NOMO-1 (cell line): ENCODE results near the gene RASA1.

Experiments
- DNase-seq, 2 experiments: peaks; one replicate each; lab custom pipeline; 2025; ENCODE audit not compliant: unreplicated experiment in 2 of 2; lab: John Stamatoyannopoulos, UW

The RASA1 gene

GRCh38 chr5:87359106-87359505, 91.4 kb downstream of the RASA1 start:
- DNase-seq, result no peak

GRCh38 chr5:87360132-87360531, 92.4 kb downstream of the RASA1 start:
- no peak for DNase-seq

- no peak for DNase-seq
These were observed 93.4 kb downstream of the RASA1 start for GRCh38 chr5:87361031-87361445.

- peak; percentile 19 to 55 for DNase-seq
These were observed 94.0 kb downstream of the RASA1 start for GRCh38 chr5:87361536-87362213.

GRCh38 chr5:87367243-87367642, 99.6 kb downstream of the RASA1 start:
- no peak for DNase-seq

GRCh38 chr5:87368601-87369000, 100.9 kb downstream of the RASA1 start:
- no peak for DNase-seq

- DNase-seq, result no peak
These were observed 101.7 kb downstream of the RASA1 start for GRCh38 chr5:87369431-87369830.

GRCh38 chr5:87372705-87373104, 105.0 kb downstream of the RASA1 start:
- no peak for DNase-seq

- no peak for DNase-seq
These were observed 114.5 kb downstream of the RASA1 start for GRCh38 chr5:87382224-87382623.

- no peak for DNase-seq
These were observed 115.5 kb downstream of the RASA1 start for GRCh38 chr5:87383216-87383615.

- DNase-seq, result no peak
These were observed 118.1 kb downstream of the RASA1 start for GRCh38 chr5:87385802-87386201.

- DNase-seq, result no peak
These were observed 120.4 kb downstream of the RASA1 start for GRCh38 chr5:87388129-87388528.

- no peak for DNase-seq
These were observed 121.8 kb downstream of the RASA1 start for GRCh38 chr5:87389296-87390034.

- no peak for DNase-seq
These were observed 122.4 kb downstream of the RASA1 start for GRCh38 chr5:87390075-87390474.

- DNase-seq, result no peak
These were observed 123.0 kb downstream of the RASA1 start for GRCh38 chr5:87390576-87391199.

GRCh38 chr5:87392170-87392569, 124.5 kb downstream of the RASA1 start:
- DNase-seq, result no peak

GRCh38 chr5:87392801-87393200, 125.1 kb downstream of the RASA1 start:
- no peak for DNase-seq

GRCh38 chr5:87393331-87393730, 125.6 kb downstream of the RASA1 start:
- no peak for DNase-seq

- no peak for DNase-seq
These were observed 126.9 kb downstream of the RASA1 start for GRCh38 chr5:87394411-87395165.

GRCh38 chr5:87398981-87399614, 131.4 kb downstream of the RASA1 start:
- no peak for DNase-seq

- DNase-seq, result peak; percentile 64 to 90
These were observed 132.0 kb downstream of the RASA1 start for GRCh38 chr5:87399720-87400119.
